GM21619 (cell line): ENCODE results near the gene ALK.
"Not testable (repeated sequence)": the region's sequence is repeated elsewhere in the genome, so short reads cannot be mapped to it uniquely, and the experiment has no call there.

ENCODE experiments used
- ATAC-seq: cut with Tn5 transposase; IDR thresholded peaks from one replicate; pipeline ENCODE4 v1.9.1; 2021; ENCODE audit not compliant: unreplicated experiment

Gene ALK

DNA sequence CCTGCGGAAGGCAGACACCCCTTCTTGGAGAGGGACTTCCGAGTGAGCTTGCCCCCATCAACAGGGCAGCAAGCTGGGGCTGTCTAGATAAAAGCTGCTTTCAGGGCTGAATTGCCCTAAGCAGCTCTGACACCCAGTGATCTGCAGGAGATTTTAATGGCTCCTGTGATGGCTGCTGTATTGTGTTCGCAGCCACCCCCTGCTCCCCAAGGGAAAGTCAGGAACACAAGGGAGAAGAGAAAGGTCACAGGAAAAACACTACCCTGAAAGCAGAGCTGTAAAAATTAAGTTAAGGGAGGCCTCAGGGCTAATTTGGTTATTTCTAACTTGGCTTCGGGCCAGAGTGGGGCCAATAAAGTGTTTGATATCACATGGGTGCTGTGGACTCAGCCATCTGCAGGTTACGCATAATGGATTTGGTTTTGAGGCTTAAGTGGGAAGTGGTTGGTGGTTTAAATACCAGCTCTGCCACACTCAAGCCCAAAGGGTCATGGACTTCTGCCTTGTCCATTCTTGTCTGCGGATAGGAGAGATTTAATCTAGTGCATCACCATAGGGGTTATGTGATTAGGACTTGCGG lies 658.6 kb downstream of the ALK start:
- no peak for ATAC-seq

DNA sequence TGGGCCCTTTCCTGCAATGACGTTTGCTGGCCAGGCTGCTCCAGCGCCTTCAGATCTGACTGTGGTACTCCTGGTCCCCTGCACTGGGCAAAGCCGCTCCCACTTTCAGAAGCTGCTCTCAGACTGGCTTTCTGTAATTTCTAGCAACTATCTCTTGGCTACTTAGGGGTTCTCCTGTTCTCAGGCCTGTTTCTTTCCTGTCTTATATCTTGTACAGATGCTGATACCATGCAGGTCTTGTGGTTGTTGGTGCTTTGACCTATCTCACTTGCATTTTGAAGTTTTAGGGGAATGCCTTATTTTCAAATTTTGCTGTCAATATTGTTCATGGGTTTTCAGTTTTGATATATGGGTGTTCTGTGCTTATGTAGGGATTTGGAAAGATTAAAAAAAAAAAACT lies 660.4 kb downstream of the ALK start:
- peak; percentile 65 for ATAC-seq

DNA sequence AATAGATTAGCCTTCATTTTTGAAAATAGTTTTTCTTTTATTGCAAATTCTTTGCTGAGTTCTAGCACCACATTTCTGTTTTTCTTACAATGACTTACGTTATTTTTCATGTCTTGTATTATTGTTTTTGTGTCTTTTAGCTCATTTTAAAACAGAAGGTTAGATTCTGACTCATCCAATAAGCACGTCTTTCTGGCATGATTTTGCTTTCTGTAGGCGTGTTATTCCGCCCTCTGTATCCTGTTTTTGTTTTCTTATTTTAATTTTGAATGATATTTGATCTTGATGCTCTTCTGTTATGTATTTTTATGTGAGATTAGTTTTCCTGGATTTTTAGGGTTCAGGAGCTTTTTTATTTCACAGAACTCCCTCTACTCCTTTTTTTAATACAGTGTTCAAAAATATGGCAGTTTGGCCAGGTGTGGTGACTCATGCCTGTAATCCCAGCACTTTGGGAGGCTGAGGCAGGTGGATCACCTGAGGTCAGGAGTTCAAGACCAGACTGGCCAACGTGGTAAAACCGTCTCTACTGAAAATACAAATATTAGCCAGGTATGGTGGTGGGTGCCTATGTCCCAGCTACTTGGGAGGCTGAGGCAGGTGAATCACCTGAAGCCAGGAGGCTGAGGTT lies 661.1 kb downstream of the ALK start:
- no peak for ATAC-seq

DNA sequence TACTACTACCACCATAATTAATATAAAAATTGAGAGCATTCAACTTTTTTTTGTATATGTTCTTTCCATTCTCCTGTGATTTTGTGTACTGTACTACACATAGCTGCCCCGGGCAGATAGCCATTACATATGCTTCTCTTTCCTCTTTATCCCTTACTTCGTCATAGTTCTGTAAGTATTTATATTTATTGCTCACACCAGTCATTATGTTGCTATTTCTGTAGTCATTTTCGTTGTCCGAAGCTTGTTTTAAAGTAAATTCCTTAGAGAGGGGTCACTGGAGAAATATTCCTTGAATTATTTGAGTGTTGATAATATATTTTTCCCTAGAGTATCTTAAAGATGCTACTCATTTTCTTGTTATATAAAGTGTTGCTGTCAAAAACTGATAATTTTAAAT lies 662.2 kb downstream of the ALK start:
- no peak for ATAC-seq

DNA sequence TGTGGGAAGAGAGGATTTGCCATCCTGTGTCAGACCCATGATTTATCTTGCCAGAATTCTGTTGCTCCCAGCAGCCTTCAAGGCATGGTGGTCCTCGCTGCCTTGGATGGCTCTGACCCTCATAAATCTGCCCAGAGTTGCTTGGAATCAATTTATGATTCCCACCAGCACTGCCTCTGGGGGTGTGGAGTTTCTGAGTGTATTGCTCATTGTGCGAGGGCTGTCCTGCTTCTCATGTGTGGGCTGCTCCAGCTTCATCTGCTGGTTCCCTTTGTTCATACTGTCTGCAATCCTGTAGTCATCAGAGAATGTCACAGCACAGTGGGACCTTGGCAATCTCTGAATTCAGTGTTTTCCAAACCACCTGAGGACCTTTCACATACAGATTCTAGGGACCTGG lies 666.4 kb downstream of the ALK start:
- ATAC-seq = no peak

DNA sequence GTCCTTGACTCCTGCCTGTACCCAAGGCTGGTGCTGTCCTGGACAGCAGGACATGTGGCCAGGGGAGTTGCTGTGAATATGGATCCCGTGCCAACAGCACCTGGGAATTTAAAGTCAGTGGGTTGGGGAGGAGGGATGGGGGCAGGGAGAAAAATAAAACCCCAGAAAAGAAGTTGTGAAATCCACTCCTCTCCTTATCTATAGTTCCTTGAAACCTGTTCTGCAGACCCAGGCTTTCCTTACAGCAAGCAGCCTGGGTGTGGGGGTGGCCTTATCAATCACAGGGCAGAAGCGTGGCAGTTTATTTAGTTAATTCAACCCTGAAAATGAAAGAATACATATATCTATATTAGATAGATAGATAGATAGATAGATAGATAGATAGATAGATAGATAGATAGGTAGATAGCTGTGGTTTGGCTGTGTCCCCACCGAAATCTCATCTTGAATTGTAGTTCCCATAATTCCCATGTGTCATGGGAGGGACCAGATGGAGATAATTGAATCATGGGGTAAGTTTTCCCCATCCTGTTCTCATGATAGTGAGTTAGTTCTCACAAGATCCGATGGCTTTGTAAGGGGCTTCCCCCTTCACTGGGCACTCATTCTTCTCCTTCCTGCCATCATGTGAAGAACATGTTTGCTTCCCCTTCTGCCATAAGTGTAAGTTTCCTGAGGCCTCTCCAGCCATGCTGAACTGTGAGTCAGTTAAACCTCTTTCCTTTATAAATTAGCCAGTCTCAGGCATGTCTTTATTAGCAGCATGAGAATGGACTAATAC lies 667.7 kb downstream of the ALK start:
- not testable (repeated sequence) for ATAC-seq

DNA sequence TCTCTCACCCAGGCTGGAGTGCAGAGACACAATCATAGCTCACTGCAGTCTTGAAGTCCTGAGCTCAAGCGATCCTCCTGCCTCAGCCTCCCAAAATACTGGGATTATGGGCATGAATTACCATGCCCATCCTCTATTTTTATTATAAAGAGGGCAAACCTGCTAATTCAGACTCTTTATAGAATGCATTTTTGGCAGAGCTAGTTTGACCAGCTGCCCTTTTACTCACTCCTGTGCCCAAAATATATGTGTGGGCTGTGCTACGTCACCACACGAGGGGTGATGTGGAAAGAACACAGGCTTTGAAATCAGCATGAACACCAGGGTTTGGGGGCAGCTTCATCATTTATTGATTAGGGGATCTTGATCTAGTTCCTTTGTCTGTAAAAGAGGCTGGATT lies 668.4 kb downstream of the ALK start:
- no peak for ATAC-seq

DNA sequence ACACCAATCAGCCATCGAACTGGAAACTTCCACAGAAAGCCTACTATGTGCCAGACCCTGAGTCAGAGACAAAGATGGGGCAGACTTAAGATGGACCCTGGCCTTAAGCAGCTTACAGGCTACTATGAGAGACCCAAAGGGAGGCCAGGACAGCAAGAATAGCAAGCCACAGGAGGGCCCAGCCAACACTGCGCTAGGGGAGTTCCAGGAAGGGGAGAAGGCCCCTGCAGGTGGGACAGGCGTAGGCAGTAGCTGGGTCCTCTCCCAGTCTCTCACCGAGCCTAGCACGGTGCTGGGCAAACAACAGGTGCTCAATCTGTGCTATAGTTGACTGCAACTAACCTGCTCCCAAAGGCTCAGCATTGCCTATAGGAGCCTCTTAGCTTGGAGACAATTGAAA lies 670.0 kb downstream of the ALK start:
- no peak for ATAC-seq

DNA sequence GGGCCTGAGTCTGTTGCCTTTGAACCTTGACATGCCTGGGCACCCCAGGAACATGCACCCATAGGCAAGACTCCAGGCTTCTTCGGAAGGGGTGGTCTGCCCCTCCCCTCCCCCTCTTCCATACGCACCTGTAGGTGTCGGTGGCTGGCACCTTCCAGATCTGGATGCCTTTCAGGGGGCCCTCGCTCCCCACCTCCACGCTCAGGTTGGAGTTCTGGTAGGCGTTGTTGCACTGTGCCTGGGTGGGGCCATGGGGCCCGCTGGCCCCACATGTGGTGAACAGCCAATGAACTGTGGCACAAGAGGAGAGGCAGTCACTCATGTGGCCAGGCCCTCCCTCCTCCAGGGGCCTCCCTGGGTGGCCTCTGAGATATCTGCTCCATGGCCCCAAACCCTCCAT lies 670.4 kb downstream of the ALK start:
- ATAC-seq = no peak

DNA sequence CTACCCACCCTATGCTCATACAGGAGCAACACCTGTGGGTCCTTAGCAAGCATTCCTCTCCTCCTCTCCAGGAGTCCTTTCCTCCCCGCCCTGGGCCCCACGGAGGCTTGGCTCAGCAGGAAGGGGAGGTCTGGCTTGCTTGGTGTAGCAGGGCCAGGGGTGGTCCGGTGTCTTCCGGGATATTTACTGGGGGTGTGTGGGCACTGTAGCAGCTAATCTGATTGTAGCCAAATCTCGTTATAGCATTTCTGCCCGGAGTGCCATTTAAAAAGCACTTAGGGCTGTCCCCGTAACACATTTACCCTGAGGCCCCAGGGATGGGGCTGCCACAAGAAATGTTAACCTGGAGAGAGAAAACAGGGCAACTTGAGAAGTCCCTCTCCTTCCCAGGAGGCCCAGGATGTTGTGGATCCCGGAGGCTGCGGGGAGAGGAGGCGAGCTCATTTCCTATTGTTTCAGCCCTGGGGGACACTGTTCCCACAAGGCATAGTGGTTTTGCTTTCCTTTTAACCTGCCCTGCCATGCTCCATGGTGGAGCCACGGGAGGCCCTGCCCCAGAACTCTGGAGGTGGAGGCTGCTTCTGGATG lies 671.6 kb downstream of the ALK start:
- ATAC-seq = no peak

DNA sequence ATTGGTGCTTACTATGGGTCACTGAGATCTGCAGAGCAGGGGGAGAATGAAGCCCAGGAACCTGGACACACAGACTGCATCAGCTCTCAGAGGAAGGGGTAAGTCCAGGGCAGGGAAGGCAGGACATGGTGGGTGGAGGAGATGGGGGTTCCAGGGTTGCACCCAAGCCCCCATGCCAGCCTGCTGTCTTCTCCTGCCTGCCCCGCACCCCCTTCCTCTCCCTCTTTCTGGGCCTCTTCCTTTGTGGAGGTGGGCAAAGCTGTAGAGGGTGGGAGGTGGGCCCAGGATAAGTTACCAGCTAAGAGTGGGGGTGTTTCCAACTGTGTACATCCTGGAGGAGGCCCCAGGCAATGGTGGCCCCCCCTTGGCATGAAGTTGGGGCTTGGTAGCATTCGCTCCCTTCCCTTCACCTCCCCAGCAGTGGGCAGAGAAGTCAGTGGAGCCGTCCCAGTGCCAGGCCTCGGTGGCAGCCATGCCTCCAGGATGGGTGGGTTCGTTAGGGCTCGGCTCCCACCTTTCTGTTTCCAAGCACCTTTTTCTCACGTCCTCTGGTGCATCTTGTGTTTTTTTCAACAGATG lies 674.0 kb downstream of the ALK start:
- no peak for ATAC-seq

DNA sequence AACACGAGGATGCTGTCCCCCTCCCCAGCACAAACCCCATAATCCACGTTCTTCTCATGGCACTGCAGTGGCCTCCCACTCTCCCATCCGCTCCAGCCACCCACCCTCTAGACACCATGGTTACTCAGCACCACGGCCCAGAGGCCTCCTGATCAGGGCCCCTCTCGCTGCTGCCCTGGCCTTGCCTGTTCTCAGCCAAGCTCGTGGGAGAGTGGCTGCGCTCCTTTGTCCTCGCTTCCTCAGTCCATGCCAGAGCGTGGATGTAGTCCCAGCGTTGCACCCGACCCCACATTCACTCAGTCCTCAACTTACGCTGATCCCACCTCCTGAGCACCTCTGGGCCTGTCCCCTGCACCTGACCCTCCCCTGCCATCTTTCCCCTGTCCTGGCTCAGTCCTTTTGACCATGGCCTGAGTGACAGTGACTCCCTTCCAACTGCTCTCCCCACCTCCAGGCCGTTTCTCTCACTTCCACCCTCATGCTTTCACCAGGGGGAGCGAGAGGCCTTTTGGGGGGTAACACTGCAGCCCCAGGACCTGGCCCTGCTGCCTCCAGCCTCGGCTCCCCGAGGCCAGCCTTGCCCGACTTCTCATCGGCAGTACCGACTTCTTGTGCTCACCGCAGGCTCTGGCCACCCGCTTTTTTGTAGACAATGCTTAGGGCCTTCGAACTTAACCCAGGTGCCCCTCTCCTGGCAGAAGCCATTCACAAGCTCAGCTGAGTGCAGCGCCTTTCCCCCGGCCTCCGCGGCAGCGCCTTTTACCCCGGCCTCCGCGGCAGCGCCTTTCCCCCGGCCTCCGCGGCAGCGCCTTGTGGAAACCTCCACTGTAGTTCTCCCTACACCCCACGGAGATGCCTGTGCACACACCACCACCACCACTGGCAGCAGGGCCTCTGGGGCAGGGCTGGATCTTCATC lies 674.7 kb downstream of the ALK start:
- no peak for ATAC-seq

DNA sequence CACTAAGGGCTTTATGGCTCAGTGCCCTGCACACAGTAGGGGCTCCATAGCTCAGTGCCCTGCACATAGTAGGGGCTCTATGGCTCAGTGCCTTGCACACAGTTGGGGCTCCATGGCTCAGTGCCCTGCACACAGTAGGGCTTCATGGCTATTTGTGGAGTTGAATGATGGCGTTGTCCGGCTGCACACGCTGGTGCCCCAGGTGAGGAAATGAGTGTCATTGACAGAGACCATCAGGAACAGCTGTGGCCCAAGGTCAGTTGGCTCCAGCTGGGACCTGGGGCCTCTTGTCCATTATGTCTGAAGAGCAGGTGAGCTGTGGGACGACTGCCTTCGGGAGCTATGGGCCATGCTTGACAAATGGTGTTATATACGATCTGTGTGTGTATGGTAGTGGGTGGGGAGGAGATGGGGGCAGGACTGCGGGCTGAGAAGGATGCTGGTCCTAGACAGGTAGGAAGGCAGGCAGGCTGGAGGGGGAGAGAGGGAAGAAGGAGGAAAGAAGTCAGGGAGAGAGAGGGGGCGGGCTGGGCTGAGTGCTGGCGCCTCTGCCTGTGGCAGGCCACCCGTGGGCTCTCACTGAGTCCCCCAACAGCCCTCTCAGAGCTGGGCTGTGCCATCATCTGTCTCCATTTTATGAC lies 675.5 kb downstream of the ALK start:
- ATAC-seq = no peak

DNA sequence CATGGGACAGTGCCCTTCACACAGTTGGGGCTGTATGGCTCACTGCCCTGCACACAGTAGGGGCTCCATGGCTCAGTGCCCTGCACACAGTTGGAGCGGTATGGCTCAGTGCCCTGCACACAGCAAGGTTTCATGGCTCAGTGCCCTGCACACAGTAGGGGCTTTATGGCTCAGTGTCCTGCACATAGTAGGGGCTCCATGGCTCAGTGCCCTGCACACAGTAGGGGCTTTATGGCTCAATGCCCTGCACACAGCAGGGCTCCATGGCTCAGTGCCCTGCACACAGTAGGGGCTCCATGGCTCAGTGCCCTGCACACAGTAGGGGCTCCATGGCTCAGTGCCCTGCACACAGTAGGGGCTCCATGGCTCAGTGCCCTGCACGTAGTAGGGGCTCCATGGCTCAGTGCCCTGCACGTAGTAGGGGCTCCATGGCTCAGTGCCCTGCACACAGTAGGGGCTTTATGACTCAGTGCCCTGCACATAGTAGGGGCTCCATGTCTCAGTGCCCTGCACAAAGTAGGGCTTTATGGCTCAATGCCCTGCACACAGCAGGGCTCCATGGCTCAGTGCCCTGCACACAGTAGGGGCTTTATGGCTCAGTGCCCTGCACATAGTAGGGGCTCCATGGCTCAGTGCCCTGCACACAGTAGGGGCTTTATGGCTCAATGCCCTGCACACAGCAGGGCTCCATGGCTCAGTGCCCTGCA lies 676.2 kb downstream of the ALK start:
- not testable (repeated sequence) for ATAC-seq

DNA sequence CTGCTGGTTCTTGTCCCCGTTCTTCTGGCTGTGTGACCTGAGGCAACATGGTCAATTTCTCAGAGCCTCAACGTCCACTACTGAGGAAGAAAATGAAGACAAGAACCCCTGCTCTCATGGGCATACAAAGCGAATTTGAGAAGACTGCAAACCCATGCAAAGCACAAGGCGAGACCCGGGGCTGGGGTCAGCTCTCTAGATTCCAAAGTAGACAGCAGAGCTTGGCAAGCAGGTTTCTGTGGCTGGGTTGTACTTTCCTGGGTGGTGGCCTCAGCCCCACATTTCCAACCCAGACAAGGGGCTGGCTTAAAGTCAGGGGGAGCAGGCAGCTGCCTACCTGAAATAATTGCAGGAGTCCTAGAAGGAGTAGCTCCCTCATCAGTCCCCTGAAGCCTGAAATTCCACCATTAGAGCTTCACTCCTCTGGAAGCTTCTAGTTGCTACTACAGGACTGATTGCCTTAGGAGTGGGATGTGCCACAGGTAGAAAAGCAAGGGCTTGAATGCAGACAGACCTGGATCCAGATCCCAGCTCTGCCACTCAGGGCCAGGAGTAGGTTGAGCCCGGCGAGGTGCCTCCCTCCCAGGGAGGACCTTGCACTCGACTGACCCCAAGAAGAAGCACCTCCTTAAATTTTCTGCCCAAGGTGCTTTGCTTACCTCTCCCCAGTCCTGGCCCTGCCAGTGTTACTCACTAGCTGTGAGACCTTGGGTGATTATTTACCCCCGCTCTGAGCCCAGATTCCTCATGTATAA lies 678.6 kb downstream of the ALK start:
- no peak for ATAC-seq

DNA sequence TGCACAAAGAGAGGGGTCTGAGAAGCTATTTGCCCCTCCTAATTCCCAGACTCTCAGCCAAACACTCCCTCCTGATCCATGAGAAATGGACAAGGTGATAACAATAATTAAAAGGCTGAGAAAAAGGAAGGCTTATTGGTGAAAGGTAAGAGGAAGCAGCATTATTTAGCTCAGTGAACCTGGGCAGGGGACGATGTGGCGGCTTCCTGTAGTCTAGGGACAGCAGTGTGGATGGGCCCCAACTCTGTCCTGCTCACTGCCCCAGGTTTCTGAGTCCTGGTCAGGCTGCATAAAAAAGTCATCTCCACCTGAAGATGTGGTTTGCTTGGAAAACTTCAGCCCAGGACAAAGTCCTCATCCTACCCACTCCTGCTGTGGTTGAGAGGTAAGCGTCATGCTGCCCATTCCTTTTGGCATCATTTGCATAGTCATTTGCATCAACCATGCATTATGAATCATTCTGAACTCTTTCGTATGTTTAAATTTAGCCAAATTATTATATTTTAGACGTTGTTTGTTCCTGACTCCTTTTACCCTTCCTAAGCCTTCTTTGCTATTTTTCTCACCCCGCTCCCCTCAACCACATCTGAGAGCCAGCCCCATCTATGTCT lies 679.3 kb downstream of the ALK start:
- ATAC-seq = no peak

DNA sequence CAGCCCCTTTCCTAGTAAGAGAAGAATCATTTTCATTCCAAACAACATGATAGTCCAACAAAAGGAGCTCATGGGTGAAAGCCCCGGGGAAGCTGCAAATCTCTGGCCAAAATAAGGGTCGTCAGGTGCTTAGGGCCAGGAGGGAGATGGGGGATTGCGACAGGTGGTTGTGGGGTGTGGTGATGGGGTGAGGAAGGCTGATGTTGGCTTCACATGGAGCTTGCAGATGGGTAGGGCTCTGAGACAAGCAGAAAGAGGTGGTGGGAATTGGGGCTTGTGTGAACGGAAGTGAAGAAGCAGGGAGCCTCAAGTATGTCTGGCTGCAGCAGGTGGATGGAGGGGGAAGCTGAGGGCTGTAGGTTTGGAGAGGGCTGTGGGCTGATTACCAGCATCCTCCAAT lies 680.0 kb downstream of the ALK start:
- no peak for ATAC-seq

DNA sequence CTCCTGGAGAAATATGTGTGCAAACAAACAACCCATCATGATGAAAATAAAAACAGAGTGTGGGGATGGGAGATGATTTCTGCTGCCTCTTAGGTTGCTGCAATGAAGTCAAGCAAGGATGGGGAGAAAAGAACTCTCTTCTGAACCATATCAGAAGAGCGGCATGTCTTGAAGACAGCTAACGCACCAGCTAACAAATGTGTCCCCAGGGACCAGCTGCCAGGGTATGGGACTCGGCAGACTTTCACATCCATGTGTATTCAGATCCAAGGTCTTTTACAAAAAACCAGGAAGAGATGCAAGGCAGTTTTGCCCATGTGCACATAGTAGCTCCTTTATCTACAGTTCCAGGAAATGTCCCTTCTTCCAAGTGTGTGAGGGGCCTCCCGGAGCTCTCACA lies 680.8 kb downstream of the ALK start:
- no peak for ATAC-seq
